ENCODE measurements around the gene TSN.

DNA sequence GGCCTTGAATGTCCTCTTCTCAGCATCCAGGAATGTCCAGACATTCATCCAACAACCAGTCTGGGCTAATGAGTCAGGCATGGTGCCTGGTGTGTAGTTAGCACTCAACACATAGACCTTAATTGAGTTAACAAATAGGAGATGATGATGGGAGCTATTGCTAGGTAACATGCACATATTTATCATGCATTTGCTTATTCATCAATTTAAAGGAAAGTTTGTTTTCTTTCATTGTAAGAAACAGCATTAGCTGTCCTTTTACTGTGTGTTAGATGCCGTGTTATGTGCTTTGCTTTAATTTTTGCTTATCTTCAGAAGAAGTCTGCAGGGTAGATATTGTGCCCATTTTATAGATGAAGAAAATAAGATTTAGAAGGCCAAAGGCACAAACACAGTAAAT is 43.2 kb downstream of the TSN start:
- TF ChIP-seq POLR2A (IDR thresholded peaks at IDR 0.05; ENCODE audit: low read depth, low read length) (no peak), TAF1 (IDR thresholded peaks at IDR 0.05; ENCODE audit: low read depth, low read length) (no peak), POLR2AphosphoS5 (IDR thresholded peaks at IDR 0.05; ENCODE audit: low read depth, low read length) (no peak), SPI1 (IDR thresholded peaks at IDR 0.05; ENCODE audit: low read depth, low read length) (no peak)

Measured in GM12891 (cell line).